Mucosa of descending colon (tissue), 3 donors: ENCODE results near the gene MT1X. TPM values are rescaled to one million over a fixed set of nuclear protein-coding genes. Genes with fewer than 3 reads are reported as not detected.

ENCODE experiments used
- ATAC-seq: fragments of 200-7000 bp; cut with Tn5 transposase; one replicate; pipeline ENCODE4 v1.9.1; 2020; ENCODE audit warnings: mild to moderate bottlenecking, moderate library complexity
- DNase-seq, 3 donors: peaks; one replicate each; pipeline ENCODE4 v3.0.0-alpha.2; 2020
- H3K36me3 ChIP-seq: fragments of 200-600 bp; one replicate; pipeline ENCODE4 v1.8.0; 2021; ENCODE audit warnings: low read depth, mild to moderate bottlenecking
- H3K4me1 ChIP-seq: fragments of 200-600 bp; one replicate; pipeline ENCODE4 v1.8.0; 2021; ENCODE audit warnings: low read depth, mild to moderate bottlenecking
- H3K4me3 ChIP-seq: fragments of 200-600 bp; one replicate; pipeline ENCODE4 v1.8.0; 2021; ENCODE audit warnings: mild to moderate bottlenecking
- H3K9me3 ChIP-seq: fragments of 200-600 bp; one replicate; pipeline ENCODE4 v1.8.0; 2021; ENCODE audit warnings: mild to moderate bottlenecking
- intact Hi-C, 2 donors: fragments of 100-400 bp; cut with DNase I in 1 of 2; cut with micrococcal nuclease in 1 of 2; formaldehyde crosslinking; loops; one replicate each; pipeline versions ENCODE4 v1.11.0 to v1.11.1; 2022; cut with DNase I, micrococcal nuclease
- total RNA-seq, 3 donors: library from RNA; stranded (reverse); fragmentation: NEBNext Ultra II Directional in 2 of 3; extraction: Animal tissue kit (Norgen Biotek cat#: 25700) in 2 of 3; gene quantifications; one replicate each; pipeline versions ENCODE4 v1.2.1 to v1.2.4, GENCODE V29; 2021 to 2023
- TF ChIP-seq, protein P1 (sequence below): fragments of 200-600 bp; IDR thresholded peaks from one replicate; pipeline ENCODE4 v1.8.0; 2022; ENCODE audit warnings: antibody characterized with exemption, mild to moderate bottlenecking
- donor health status: DM: no; HTN: no; CAD: no; lungs with moderate emphysema.
- donor health status: DM: no; HTN: no; CAD: no.
- donor health status: DM: no; HTN: yes; CAD: no.

The MT1X gene
- total RNA-seq, 3 donors from 2014 or later: 78.3 to 157 (median 84.1) TPM

DNA sequence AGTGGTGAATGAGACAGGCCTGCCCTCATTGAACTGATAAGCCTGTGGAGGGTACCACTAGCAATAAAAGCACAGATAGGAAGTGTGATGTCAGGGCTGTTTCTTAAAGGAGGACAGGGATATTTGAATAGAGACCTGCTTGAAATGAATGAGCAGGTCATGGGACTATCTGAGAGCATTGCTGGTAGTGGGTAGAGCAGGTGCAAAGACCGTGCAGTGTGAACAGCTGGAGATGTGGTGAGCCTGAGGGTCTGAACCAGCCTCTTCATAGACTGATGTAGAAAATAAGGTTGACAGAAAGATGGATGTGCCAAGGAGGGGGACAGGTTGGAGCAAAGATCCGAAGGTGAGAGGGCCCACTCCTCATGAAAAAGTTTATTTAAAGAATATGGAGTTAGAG, 50.1 kb downstream of the MT1X start:
- TF ChIP-seq, protein P1, sequence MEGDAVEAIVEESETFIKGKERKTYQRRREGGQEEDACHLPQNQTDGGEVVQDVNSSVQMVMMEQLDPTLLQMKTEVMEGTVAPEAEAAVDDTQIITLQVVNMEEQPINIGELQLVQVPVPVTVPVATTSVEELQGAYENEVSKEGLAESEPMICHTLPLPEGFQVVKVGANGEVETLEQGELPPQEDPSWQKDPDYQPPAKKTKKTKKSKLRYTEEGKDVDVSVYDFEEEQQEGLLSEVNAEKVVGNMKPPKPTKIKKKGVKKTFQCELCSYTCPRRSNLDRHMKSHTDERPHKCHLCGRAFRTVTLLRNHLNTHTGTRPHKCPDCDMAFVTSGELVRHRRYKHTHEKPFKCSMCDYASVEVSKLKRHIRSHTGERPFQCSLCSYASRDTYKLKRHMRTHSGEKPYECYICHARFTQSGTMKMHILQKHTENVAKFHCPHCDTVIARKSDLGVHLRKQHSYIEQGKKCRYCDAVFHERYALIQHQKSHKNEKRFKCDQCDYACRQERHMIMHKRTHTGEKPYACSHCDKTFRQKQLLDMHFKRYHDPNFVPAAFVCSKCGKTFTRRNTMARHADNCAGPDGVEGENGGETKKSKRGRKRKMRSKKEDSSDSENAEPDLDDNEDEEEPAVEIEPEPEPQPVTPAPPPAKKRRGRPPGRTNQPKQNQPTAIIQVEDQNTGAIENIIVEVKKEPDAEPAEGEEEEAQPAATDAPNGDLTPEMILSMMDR: no peak
- DNase-seq (no peak), ATAC-seq (no peak)
- no peaks in the 10 kb centered on the region for H3K36me3 ChIP-seq
- H3K4me1 ChIP-seq: peaks cover 10% of the 10 kb centered on the region
- intact Hi-C loops: no loop called here
- H3K4me3 ChIP-seq: no peak overlapping the region
- H3K9me3 ChIP-seq: no peaks in the 10 kb centered on the region

- H3K4me1 ChIP-seq: peaks cover 10% of the 10 kb centered on the region
- no peak for DNase-seq
- intact Hi-C loops: no loop called here
- H3K9me3 ChIP-seq: no peaks in the 10 kb centered on the region
- no peaks in the 10 kb centered on the region for H3K36me3 ChIP-seq
- TF ChIP-seq, protein P1: no peak
- no peak overlapping the region for H3K4me3 ChIP-seq
- ATAC-seq: no peak
Observed at GRCh38 chr16:56732832-56733231, 50.6 kb downstream of the MT1X start.

Other genes with a start within 250 kb of the MT1X start
- 10 to 100 TPM; 64.4 to 94.2 (median 74.9) TPM for gene NUDT21, start 231.1 kb upstream of the MT1X start, total RNA-seq
- gene OGFOD1, start 230.9 kb upstream of the MT1X start, total RNA-seq: 10 to 100 TPM; 17.4 to 27.8 (median 23.6) TPM
- gene BBS2, start 162.4 kb upstream of the MT1X start, total RNA-seq: 10 to 100 TPM; 26.9 to 33.4 (median 30.2) TPM
- not detected for gene MT4, start 117.4 kb upstream of the MT1X start, total RNA-seq
- gene MT3, start 92.9 kb upstream of the MT1X start, total RNA-seq: 1 to 10 TPM in 2 of 3 donors, not detected in 1; 3.0 to 8.8 TPM
- 100 to 1,000 TPM in 2 of 3 donors, 10 to 100 TPM in 1; 100.0 to 211 (median 206) TPM for gene MT2A, start 73.9 kb upstream of the MT1X start, total RNA-seq
- gene MT1E, start 56.7 kb upstream of the MT1X start, total RNA-seq: 100 to 1,000 TPM in 2 of 3 donors, 10 to 100 TPM in 1; 86.6 to 343 (median 237) TPM
- gene MT1M, start 49.8 kb upstream of the MT1X start, total RNA-seq: 10 to 100 TPM in 2 of 3 donors, 1 to 10 TPM in 1; 9.5 to 40.0 (median 23.3) TPM
- gene MT1A, start 43.8 kb upstream of the MT1X start, total RNA-seq: 1 to 10 TPM; 4.5 to 9.7 (median 8.9) TPM
- not detected for gene MT1B, start 30.6 kb upstream of the MT1X start, total RNA-seq
- 10 to 100 TPM in 2 of 3 donors, 1 to 10 TPM in 1; 6.1 to 35.5 (median 27.8) TPM for gene MT1F, start 24.5 kb upstream of the MT1X start, total RNA-seq
- gene MT1G, start 14.4 kb upstream of the MT1X start, total RNA-seq: 100 to 1,000 TPM in 1 of 3 donors, 10 to 100 TPM in 1, 1 to 10 TPM in 1; 7.3 to 210 (median 83.8) TPM
- gene MT1H, start 12.7 kb upstream of the MT1X start, total RNA-seq: 10 to 100 TPM in 1 of 3 donors, 1 to 10 TPM in 2; 1.5 to 52.8 (median 9.4) TPM
- 10 to 100 TPM; 31.0 to 45.6 (median 40.8) TPM for gene NUP93, start 47.7 kb downstream of the MT1X start, total RNA-seq
- gene SLC12A3, start 182.7 kb downstream of the MT1X start, total RNA-seq: not detected
- 100 to 1,000 TPM; 130 to 165 (median 159) TPM for gene HERPUD1, start 249.7 kb downstream of the MT1X start, total RNA-seq